Prostate gland (tissue), 2 donors: Measurements from ENCODE around the gene COL23A1.

Experiments used
- POLR2A ChIP-seq: fragments of 450-650 bp; IDR thresholded peaks from one replicate; pipeline ENCODE4 v1.6.1; 2016; ENCODE audit warnings: antibody characterized with exemption, mild to moderate bottlenecking
- TF ChIP-seq, protein P1 (sequence below), 4 experiments: fragments of 200-600 bp in 2 of 4; fragments of 450-650 bp in 2 of 4; sonication (generic) in 2 of 4; IDR thresholded peaks; 1 replicate in 3 of 4; 2 replicates in 1 of 4; pipeline ENCODE4 v1.5.1; 2016 to 2019; ENCODE audit warnings: antibody characterized with exemption in 4 of 4, mild to moderate bottlenecking in 2 of 4, moderate library complexity in 2 of 4

DNA sequence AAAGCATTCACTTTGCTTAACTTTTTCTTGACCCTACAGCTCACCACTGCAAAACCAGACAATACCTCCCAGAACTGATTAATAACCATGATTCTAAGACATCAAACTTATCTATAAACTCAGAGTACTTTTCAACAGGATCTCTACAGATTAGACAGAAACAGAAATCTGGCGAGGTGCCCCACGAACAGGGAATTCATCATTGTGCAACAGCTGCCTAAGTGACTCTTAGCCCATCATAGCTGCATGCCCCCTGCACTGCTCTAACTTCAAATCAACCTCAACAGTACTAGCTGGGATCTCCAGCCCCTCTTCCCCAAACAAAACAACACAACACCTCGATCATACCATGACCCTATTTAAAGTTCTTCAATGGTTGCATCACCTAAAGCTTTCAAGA lies 16.1 kb upstream of the COL23A1 start:
- TF ChIP-seq, protein P1, sequence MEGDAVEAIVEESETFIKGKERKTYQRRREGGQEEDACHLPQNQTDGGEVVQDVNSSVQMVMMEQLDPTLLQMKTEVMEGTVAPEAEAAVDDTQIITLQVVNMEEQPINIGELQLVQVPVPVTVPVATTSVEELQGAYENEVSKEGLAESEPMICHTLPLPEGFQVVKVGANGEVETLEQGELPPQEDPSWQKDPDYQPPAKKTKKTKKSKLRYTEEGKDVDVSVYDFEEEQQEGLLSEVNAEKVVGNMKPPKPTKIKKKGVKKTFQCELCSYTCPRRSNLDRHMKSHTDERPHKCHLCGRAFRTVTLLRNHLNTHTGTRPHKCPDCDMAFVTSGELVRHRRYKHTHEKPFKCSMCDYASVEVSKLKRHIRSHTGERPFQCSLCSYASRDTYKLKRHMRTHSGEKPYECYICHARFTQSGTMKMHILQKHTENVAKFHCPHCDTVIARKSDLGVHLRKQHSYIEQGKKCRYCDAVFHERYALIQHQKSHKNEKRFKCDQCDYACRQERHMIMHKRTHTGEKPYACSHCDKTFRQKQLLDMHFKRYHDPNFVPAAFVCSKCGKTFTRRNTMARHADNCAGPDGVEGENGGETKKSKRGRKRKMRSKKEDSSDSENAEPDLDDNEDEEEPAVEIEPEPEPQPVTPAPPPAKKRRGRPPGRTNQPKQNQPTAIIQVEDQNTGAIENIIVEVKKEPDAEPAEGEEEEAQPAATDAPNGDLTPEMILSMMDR (IDR thresholded peaks at IDR 0.05): no peak
- TF ChIP-seq POLR2A: no peak
